Limb (tissue), 2 donors: ENCODE measurements around the gene SLC22A1.

Experiments
- DNase-seq, 2 donors: peaks; one replicate each; pipeline ENCODE4 v3.0.0-alpha.2; 2016; ENCODE audit errors: extremely low spot score in 2 of 2

Gene SLC22A1

DNA sequence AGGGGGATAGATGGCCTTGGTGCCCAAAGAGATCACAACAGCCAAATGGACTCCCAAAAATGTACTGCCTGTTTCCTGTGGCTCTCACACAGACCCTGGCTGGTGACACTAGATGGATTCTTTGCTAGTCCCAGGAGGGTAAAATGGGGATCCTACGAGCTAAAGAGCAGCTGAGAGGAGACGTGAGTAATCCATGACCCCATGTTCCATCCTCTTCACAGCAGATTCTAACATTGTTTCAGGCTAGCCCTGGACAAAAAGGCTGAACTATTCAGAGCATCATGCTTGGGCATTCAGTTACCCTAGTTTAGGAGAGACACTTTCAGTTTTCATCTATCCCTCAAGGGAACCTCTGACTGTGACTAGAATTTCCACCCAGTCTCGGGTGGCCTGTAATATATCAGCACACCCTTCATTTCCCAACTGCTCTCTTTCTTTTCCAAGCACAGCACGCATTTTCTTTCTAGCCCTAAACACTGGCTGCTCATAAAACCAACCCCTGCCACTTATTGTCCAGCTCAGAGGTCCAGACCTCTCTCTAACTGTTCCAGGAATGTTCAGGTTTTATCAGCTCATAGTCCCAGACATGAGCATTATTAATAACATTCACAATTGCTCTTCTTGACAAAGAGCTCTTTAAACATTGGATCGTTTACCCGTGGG lies 48.5 kb downstream of the SLC22A1 start:
- no peak for DNase-seq

DNA sequence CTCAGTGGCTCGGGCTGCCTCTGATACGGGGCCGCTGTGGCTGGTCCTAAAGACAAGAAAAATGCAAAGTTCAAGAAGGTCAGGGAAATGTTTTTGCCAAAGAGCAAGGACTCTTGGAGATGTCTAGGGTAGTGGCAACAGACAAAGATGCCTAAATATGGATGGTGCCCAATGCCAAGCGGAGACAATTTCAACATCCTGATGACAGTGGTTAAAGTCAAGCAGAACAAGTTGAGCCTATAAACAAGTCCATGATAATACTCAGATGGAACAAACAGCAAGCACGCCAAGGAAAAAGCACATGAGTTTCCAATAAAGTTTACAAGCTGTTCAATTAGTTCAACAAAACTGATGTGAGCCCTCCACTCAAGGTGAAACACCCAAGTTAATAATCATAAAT lies 51.1 kb downstream of the SLC22A1 start:
- no peak for DNase-seq

DNA sequence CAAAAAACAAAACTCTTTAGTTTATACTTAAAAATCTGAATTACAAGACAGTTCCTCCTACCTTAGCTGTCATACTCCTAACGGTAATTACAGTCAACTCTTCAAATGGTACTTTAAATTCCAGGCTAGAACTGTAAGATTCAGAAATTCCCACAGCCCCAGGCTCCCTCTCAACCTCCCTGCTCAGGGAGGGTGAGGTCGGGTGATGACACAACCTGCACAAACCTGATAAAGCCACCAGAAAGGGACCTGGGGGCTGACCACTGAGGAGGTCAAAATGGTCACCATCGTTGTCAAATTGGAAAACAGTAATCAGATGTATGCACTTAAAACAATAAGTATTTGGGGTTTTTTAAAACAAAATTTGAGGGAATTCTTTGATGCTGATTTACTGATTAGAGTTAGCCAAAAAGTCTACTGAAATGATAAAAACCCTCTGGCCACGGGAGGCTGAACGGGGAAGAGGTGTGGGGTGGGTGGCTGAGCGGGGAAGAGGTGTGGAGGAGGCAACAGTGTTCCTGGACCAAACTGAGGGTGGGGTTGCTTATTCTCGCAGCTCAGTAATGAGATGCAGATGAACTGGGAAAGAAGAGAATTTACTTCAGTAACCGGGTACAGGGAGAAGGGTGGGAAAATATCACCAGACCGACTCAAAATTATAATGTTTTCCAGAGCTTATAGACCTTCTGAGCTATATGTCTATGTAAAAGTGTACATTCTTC lies 52.4 kb downstream of the SLC22A1 start:
- DNase-seq: no peak

DNA sequence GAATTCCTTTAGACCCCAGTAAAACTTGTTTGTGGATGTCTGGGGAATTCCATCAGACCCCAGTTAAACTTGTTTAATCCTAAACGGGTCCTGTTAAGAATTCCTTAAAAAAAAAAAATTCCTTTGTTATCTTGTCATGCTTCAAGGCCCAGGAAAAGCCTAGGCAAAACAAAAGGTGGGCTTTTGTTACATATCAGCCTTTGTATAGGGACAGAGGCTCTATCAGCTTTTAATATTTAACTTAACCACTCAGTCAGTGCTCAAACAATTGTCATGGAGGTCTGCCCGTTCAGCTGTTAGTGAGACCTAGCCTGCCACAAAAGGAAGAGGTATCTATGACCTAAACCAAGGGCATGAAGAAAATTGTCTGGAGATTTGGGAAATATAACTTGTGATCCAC lies 53.1 kb downstream of the SLC22A1 start:
- DNase-seq: no peak

DNA sequence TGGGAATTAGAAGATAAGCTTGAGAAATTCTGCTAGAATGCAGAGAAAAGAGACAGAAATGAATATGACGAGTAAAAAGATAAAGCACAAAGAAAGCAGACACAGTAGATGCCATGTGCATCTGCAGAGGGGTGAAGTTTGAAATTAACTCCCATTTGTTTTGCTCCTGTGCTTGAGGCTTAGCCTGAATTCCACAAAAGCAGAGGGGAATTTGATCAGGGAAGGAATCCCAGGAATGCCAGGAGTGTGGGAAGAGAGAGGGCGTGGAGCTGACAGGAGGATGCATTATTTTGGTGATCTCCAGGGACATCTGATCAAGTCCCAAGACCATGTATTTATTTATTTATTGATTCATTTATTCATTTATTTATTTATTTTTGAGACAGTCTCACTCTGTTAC lies 55.6 kb downstream of the SLC22A1 start:
- no peak for DNase-seq

DNA sequence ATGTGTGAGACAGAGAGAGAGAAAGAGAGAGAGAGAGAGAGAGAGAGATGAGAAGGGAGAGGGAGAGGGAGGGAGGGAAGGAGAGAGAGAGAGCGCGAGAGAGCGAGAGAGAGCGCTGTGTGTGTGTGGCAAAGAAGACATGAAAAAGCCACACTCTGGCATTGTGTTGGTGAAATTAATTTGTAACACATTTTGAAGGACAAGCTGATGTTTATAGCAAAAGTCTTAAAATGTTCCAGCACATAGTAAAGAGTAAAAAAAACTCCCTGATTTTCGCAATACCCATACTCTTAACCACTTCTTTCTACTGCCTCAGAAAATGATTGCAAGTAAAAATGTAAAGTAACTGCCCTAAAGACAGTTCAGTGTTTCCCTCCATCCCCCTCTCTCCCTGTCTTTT lies 56.7 kb downstream of the SLC22A1 start:
- DNase-seq: no peak

DNA sequence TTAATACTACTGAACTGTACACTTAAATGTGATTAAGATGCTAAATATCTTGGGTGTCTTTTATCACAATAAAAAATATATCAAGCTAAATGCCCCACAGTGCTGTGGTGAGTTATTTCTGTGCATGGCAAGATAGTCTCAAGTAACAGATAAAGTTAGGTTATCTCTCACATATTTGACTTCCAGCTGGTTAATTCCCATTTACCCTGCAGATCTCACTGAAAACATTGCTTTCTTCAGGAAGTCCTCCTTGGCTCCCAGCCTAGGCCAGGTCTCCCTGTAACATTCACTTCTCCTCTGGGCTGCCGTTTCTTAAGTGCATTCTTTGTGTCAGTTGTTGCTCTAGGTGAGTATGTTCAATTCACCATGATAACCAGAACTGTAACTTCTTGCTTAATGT lies 59.1 kb downstream of the SLC22A1 start:
- no peak for DNase-seq

DNA sequence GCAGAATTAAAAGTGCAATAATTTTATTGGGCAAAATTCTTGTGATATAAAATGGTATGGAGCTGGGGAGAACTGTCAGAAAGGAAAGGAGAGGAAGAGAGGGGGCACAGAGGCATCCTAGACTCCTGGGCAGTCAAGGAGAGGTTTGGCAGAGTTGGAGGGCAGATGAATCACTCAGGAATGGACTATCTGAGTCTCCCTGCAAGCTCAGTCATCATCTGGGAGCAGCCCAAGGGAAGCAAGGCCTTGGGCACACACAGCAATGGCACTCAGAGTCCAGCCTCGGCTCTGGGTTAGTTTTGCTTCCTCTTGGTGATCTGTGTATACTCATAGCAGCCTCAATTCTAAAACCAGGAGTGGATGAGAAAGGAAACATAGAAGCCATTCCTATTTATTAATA lies 67.2 kb downstream of the SLC22A1 start:
- DNase-seq: no peak

DNA sequence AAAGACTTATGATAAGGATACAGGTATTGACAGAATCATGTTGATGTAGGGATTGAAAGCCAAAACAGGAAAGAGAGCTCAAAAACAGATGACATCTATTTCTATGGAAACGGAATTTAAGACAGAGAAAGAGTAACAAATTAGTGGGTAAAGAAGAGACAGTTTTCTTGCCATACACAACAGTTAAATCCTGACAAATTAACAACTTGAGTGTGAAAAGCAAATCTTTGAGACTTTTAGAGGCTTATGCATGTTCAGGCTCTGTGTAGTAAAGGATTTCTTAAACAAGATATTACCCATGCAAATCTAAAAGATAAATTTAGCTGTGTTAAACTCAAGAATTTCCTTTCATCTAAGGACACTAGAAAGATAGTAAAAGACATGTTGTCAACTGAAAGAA lies 68.5 kb downstream of the SLC22A1 start:
- no peak for DNase-seq

DNA sequence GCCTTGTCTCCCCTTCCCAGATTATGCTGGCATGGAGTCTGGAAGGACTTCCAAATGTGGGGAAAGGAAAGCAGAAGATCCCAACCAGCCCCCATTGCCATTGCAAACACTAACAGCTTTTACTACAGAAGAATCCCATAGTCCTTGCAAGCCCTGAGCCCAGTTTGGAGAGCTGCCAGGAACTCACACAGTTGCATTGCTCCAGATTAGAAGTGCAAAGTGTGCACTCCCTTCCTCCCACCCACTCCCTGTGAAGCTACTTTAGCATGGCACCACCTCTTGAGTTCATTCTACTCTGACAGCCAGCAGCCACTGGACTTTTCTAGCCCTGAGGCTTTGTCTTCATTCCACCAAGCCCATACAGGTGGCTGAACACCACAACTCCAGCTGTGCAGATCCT lies 69.4 kb downstream of the SLC22A1 start:
- no peak for DNase-seq

DNA sequence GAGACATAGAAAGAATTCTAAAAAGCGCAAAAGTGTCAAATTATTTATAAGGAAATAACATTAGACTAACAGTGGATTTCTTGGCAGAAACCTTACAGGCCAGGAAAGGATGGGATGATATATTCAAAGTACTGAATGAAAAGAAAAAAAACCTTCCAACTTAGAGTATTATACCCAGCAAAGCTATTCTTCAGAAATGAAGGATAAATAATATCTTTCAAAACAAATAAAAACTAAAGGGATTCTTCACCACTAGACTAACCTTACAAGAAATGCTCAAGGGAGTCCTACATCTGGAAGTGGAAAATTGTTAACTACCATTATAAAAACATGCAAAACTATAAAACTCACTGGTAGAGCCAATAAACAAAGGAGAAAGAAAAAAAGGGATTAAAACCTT lies 71.2 kb downstream of the SLC22A1 start:
- DNase-seq: no peak

DNA sequence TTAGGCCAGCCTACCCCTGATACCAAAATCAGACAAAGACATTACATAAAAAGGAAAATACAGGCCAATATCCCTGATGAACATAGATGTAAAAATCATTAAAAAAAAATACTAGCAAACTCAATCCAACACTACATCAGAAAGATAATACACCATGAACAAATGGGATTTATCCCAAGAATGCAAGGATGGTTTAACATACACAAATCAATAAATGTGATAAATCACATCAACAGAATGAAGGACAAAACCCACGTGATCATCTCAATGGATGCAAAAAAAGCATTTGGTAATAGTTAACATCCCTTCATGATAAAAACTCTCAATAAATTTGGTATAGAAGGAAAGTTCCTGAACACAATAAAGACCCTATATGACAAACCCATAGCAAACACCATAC lies 73.2 kb downstream of the SLC22A1 start:
- DNase-seq: no peak

DNA sequence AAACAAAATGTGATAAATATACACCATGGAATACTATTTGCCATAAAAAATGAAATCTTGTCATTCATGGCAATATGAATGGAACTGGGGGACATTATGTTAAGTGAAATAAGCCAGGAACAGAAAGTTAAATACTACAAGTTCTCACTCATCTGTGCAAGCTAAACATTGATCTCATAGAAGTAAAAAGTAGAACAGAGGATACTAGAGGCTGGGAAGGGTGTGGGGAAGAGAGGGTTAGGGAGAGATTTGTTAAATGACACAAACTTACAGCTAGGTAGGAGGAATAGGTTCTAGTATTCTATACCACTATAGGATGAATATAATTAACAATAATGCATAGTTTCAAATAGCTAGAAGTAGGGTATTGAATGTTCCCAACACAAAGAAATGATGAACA lies 76.0 kb downstream of the SLC22A1 start:
- DNase-seq: no peak

DNA sequence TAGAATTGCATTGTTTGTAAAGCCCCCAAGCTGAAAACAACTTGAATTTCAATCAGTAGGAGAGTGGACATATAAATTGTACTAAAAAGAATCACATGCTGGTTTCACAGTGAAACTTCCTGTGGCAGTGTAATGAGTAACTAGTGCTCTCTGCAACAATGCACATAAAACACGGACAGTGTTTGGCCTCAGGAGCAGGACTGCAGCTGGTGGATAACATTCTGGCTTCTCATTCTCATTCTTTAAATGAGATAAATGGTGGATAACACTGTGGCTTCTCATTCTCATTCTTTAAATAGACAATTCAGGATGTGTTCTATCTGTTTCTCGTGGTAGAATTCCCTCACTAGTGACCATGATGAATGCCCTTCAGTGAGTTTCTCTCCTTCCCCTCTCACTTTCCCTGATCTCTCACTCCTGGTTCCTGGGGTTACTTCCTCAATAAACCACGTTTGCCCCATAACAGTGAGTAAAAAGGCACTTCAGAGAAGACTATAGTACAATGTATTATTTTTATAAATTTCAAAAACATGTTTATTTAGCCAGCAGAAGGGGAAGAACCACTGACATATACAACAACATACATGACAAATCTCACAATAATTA lies 77.1 kb downstream of the SLC22A1 start:
- DNase-seq: no peak

DNA sequence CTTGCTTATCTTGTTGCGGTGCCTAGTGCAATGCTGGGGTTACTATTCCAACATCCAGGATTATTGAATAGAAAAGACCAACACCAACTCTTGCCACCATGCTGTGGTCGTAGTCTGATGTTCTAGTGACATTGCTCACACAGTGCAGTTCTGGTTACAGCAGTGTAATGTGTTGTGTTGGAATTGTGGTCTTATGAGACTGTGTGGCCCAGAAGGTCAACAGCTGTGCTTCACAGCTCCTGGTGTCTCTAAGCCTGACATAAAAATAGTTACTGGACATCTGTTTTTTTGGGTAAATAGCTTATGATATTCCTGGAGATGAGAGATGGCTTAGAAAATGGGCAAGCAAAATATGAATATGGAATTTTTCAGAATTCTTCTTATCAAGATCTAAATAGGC lies 79.4 kb downstream of the SLC22A1 start:
- no peak for DNase-seq

DNA sequence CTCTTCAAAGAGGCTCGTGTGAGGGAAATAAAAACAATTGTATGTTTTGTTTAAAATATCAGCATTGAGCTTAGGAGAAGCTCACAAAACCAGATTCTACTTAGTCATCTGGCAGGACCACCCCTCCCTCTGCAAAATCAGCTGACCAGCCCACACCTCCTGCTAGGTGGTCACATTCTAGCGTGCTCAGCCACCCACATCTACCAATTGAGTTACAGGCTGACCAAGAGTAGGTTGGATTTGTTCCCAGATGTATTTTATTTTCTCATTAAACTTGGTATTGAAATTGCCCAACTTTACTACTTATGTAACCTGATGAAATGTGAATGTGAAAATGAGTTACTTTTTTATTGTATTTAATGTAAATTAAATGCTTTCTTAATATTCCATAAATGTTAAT lies 80.8 kb downstream of the SLC22A1 start:
- DNase-seq: no peak

DNA sequence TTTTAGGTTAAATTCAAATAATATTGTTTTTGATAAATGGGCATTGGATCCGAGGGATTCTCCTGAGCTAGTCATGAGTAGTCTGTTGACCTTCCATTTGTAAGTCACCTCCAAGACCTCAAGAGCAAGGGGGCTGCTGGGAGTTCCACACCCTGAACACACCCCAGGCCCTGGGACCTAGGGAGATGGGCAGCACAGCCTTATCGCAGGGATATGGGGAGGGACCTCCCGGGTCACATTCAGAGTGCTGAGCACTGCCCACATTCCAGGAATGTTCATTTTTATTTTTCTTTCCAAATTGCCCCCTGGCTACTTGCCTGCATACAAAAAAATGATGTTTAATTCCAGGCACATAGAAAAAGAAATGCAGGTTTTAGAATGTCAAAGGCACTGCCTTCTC lies 81.5 kb downstream of the SLC22A1 start:
- DNase-seq: no peak

DNA sequence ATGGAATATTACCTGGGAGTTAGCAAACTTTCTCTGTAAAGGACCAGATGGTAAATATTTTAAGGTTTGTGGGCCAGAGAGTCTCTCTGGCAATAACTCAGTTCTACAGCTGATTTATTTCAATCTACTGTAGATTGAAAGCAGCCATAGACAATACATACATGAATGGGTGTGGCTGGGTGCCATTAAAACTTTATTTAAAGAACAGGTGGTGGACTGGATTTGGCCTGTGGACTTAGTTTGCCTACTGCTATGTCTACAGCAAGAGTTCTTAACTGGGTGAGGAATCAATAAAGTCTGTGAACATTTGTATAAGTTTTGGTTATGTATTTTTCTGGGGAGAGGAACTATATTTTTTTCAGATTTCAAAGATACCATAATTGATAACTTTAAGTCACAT lies 81.9 kb downstream of the SLC22A1 start:
- no peak for DNase-seq

DNA sequence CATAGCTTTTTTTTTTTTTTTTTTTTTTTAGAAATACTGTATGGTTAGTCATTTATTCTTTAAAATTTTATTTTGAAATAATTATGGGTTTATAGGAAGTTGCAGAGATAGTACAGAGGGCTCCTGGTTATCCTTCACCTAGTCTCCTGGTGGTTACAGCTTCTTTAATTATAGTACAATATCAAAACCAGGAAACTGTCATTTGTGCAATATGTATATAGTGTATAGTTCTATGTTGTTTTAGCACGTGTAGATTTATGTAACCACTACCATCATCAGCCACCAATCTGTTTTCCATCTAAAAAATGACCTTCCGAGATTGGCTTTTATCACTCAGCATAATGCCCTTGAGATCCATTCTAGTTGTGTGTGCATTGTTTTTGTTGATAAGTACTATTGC lies 82.3 kb downstream of the SLC22A1 start:
- DNase-seq: no peak

DNA sequence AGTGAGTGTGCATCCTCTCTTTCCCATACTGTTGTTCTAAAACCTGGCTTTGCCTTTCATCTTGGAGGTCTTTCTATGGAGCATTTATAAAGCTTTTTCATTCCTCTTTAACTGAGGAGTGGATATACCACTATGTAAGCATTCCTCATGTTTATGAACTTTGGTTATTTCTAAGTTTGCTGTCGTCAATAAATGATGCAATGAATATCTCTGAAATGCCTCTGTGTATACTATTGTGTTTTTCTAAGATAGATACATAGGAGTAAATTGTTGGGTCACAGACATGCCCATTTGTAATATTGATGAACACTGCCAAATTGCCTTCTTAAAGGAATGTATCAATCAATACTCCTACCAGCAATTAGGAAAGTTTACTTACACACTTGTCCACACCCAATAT lies 83.1 kb downstream of the SLC22A1 start:
- DNase-seq: no peak

DNA sequence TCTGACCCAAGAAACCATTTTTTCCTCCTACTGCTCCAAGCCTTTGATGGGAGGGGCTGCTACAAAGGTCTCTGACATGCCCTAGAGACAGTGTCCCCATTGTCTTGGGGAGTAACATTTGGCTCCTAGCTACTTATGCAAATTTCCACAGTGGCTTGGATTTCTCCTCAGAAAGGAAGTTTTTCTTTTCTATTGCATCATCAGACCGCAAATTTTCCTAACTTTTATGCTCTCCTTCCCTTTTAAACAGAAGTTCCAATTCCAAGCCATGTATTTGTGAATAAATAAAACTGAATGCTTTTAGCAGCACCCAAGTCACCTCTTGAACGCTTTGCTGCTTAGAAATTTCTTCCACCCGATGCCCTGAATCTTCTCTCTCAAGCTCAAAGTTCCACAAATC lies 86.0 kb downstream of the SLC22A1 start:
- DNase-seq: no peak
